ENCODE data around the gene NOSTRIN. TPM values are rescaled to one million over a fixed set of nuclear protein-coding genes. Genes with fewer than 3 reads are reported as not detected.

NOSTRIN gene
- total and polyA plus RNA-seq, 9 donors, result 10.0 to 29.8 (median 20.0) TPM

GRCh38 chr2:168851674-168852320 is 49.4 kb downstream of the NOSTRIN start:
- Histone ChIP-seq H3K27me3 (no peaks in the 10 kb centered on the region), H3K4me3 (no peak overlapping the region), H3K36me3 (no peaks in the 10 kb centered on the region), H3K27ac (no peak overlapping the region), H3K9me3 (no peaks in the 10 kb centered on the region), H3K4me1 (ENCODE audit: insufficient read depth) (no peaks in the 10 kb centered on the region)
- peak; percentile 23 to 55 (median 37) for DNase-seq
- TF ChIP-seq CTCF (IDR thresholded peaks at IDR 0.05), result no peak
- TF ChIP-seq EP300 (IDR thresholded peaks at IDR 0.05), result no peak
- no peak for TF ChIP-seq POLR2A (IDR thresholded peaks at IDR 0.05)
- intact Hi-C loops (cut with DNase I), result no loop called here
- 78 to 81% (median 81%) methylated on average over 5 of the region's 5 CpGs for whole genome bisulfite sequencing, 3 donors

GRCh38 chr2:168852481-168852880 is 50.0 kb downstream of the NOSTRIN start:
- DNase-seq, result no peak
- 32 to 69% (median 59%) methylated on average over 3 of the region's 3 CpGs for WGBS, 3 donors
- no peaks in the 10 kb centered on the region for H3K4me1 ChIP-seq (ENCODE audit: insufficient read depth)
- intact Hi-C loops (cut with DNase I), result no loop called here
- no peak for TF ChIP-seq POLR2A (IDR thresholded peaks at IDR 0.05)
- TF ChIP-seq EP300 (IDR thresholded peaks at IDR 0.05), result no peak
- no peak for TF ChIP-seq CTCF (IDR thresholded peaks at IDR 0.05)
- no peaks in the 10 kb centered on the region for H3K27me3 ChIP-seq
- H3K36me3 ChIP-seq, result no peaks in the 10 kb centered on the region
- H3K9me3 ChIP-seq, result no peaks in the 10 kb centered on the region
- no peak overlapping the region for H3K4me3 ChIP-seq
- H3K27ac ChIP-seq, result no peak overlapping the region

- Histone ChIP-seq H3K4me3 (no peak overlapping the region), H3K4me1 (ENCODE audit: insufficient read depth) (no peaks in the 10 kb centered on the region), H3K36me3 (no peaks in the 10 kb centered on the region), H3K27me3 (no peaks in the 10 kb centered on the region), H3K27ac (no peak overlapping the region), H3K9me3 (no peaks in the 10 kb centered on the region)
- WGBS, 3 donors, result 95 to 98% (median 97%) methylated on average over 1 of the region's 1 CpG
- intact Hi-C loops (cut with DNase I), result no loop called here
- TF ChIP-seq EP300 (IDR thresholded peaks at IDR 0.05), result no peak
- no peak for TF ChIP-seq CTCF (IDR thresholded peaks at IDR 0.05)
- no peak for TF ChIP-seq POLR2A (IDR thresholded peaks at IDR 0.05)
- DNase-seq, result no peak
Measured at GRCh38 chr2:168853471-168853870, 51.0 kb downstream of the NOSTRIN start.

- intact Hi-C loops (cut with DNase I), result no loop called here
- no peak for DNase-seq
- Histone ChIP-seq H3K36me3 (no peaks in the 10 kb centered on the region), H3K27ac (no peak overlapping the region), H3K4me3 (no peak overlapping the region), H3K4me1 (ENCODE audit: insufficient read depth) (no peaks in the 10 kb centered on the region), H3K27me3 (no peaks in the 10 kb centered on the region), H3K9me3 (no peaks in the 10 kb centered on the region)
- 93 to 98% (median 94%) methylated on average over 5 of the region's 5 CpGs for WGBS, 3 donors
- TF ChIP-seq CTCF (IDR thresholded peaks at IDR 0.05), result no peak
- no peak for TF ChIP-seq POLR2A (IDR thresholded peaks at IDR 0.05)
- TF ChIP-seq EP300 (IDR thresholded peaks at IDR 0.05), result no peak
Measured at GRCh38 chr2:168854651-168855050, 52.2 kb downstream of the NOSTRIN start.

Measured in ovary (tissue), 9 donors.